H1 (cell line): Measurements from ENCODE around the gene TMIGD1.

Source experiments
- EP300 ChIP-seq, 2 experiments: IDR thresholded peaks; 1 replicate in 1 of 2; 2 replicates in 1 of 2; pipeline ENCODE4 v1.6.1; 2011 to 2012; ENCODE audit warnings: low read depth in 2 of 2, low read length in 2 of 2, mild to moderate bottlenecking in 2 of 2, borderline replicate concordance in 1 of 2, inconsistent platforms in 1 of 2, moderate library complexity in 1 of 2
- EZH2 ChIP-seq: fragments of 200-600 bp; sonication (generic); IDR thresholded peaks from 2 replicates; pipeline ENCODE4 v1.7.1; 2012; ENCODE audit warnings: low read depth, mild to moderate bottlenecking, moderate library complexity, low read length, inconsistent platforms; ENCODE audit not compliant: severe bottlenecking
- NRF1 ChIP-seq: IDR thresholded peaks from 2 replicates; pipeline ENCODE4 v1.6.1; 2011; ENCODE audit warnings: mild to moderate bottlenecking, low read depth, low read length, improper control_type of control experiment
- SIX5 ChIP-seq: IDR thresholded peaks from 2 replicates; pipeline ENCODE4 v1.6.1; 2011; ENCODE audit warnings: mild to moderate bottlenecking, low read depth, low read length
- SP1 ChIP-seq: IDR thresholded peaks from 2 replicates; pipeline ENCODE4 v1.6.1; 2011; ENCODE audit warnings: low read depth, low read length
- TAF1 ChIP-seq: IDR thresholded peaks from 2 replicates; pipeline ENCODE4 v1.6.1; 2011; ENCODE audit warnings: mild to moderate bottlenecking, low read depth, low read length
- TCF12 ChIP-seq: IDR thresholded peaks from 2 replicates; pipeline ENCODE4 v1.6.1; 2011; ENCODE audit warnings: low read depth, mild to moderate bottlenecking, low read length
- TF ChIP-seq, protein P1 (sequence below), 3 experiments: IDR thresholded peaks; 1 replicate in 2 of 3; 2 replicates in 1 of 3; pipeline versions ENCODE4 v1.5.1 to v1.6.1; 2011; ENCODE audit warnings: low read length in 3 of 3, mild to moderate bottlenecking in 3 of 3, inconsistent platforms in 2 of 3, low read depth in 1 of 3, moderate library complexity in 1 of 3; ENCODE audit not compliant: insufficient read depth in 1 of 3; ENCODE audit errors: control extremely low read depth in 1 of 3
- TF ChIP-seq, protein P2 (sequence below): IDR thresholded peaks from 2 replicates; pipeline ENCODE4 v1.6.1; 2012; ENCODE audit warnings: low read length, inconsistent platforms

DNA sequence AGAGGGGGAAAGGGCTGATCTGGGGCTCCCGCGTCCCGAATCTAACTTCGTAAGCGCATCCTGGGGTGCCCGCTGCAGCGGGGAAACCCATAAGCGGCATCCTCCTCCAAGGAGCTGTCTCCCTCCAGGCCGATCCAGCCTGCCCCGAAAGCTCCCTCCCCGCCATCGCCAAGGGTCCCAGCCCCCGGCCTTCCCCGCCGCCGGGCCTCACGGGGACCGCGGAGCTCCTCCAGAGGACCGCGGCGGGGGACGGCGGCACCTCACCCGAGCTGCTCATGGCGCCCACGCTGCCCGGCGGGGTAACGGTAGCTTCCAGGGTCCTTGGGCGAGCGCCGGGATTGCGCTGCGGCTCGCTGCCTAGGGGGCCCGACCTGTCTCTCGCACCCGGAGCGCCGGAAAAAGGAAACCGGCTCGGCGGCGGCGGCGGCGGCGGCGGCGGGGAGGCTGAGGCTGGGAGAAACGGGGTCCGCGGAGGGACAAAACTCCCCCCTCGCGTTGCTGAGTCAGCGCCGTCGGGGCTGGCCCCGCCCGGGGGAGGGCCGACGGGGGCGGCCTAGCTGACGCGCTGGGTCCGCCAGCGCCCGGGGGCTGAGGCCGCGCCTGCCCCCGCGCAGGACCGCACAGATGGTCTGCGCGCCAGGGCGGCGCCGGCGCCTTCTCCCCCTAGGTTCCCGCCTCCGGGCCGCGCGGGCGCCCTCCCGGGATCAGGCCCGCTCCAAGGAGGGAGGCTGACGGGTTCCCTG, 42.1 kb downstream of the TMIGD1 start, which contains the start of gene BLMH:
- TF ChIP-seq EP300 (IDR thresholded peaks at IDR 0.05; ENCODE audit: borderline replicate concordance in 1 of 2, low read depth in 2 of 2, low read length in 2 of 2) = no peak
- TF ChIP-seq, protein P1, sequence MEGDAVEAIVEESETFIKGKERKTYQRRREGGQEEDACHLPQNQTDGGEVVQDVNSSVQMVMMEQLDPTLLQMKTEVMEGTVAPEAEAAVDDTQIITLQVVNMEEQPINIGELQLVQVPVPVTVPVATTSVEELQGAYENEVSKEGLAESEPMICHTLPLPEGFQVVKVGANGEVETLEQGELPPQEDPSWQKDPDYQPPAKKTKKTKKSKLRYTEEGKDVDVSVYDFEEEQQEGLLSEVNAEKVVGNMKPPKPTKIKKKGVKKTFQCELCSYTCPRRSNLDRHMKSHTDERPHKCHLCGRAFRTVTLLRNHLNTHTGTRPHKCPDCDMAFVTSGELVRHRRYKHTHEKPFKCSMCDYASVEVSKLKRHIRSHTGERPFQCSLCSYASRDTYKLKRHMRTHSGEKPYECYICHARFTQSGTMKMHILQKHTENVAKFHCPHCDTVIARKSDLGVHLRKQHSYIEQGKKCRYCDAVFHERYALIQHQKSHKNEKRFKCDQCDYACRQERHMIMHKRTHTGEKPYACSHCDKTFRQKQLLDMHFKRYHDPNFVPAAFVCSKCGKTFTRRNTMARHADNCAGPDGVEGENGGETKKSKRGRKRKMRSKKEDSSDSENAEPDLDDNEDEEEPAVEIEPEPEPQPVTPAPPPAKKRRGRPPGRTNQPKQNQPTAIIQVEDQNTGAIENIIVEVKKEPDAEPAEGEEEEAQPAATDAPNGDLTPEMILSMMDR (IDR thresholded peaks at IDR 0.05; ENCODE audit: control extremely low read depth in 1 of 3, insufficient read depth in 1 of 3, low read depth in 1 of 3, low read length in 3 of 3) = 0 out of 4 replicates have a peak, but pooled peaks of 1 of the 3 experiments have one; percentile 0
- TF ChIP-seq SIX5 = no peak
- TF ChIP-seq, protein P2, sequence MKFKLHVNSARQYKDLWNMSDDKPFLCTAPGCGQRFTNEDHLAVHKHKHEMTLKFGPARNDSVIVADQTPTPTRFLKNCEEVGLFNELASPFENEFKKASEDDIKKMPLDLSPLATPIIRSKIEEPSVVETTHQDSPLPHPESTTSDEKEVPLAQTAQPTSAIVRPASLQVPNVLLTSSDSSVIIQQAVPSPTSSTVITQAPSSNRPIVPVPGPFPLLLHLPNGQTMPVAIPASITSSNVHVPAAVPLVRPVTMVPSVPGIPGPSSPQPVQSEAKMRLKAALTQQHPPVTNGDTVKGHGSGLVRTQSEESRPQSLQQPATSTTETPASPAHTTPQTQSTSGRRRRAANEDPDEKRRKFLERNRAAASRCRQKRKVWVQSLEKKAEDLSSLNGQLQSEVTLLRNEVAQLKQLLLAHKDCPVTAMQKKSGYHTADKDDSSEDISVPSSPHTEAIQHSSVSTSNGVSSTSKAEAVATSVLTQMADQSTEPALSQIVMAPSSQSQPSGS = no peak
- peak; percentile 76 for TF ChIP-seq TAF1
- no peak for TF ChIP-seq TCF12
- TF ChIP-seq SP1 = no peak
- no peak for TF ChIP-seq EZH2
- no peak for TF ChIP-seq NRF1
